CD4-positive, alpha-beta memory T cell (primary cell): ENCODE results near the gene CNOT1. TPM values are rescaled to one million over a fixed set of nuclear protein-coding genes. Genes with fewer than 3 reads are reported as not detected.

ENCODE experiments used
- CTCF ChIA-PET: fragments of 350-600 bp; sonication (Branson Sonifier 250); formaldehyde crosslinking; loops from one replicate; lab custom pipeline; 2021; ENCODE audit warnings: inconsistent platforms; ENCODE audit not compliant: partially characterized antibody; lab: Charles Lee
- POLR2A ChIA-PET: fragments of 350-600 bp; sonication (Branson Sonifier 250); formaldehyde crosslinking; loops from one replicate; lab custom pipeline; 2021; ENCODE audit not compliant: partially characterized antibody; lab: Charles Lee
- DNase-seq, 5 donors: peaks; one replicate each; pipeline versions ENCODE4 v3.0.0 to v3.0.0-alpha.2; 2020 to 2022; ENCODE audit warnings: mixed read lengths in 1 of 5
- H3K27ac ChIP-seq: one replicate; pipeline ENCODE4 v1.7.0; 2013; ENCODE audit warnings: low read depth, low read length
- H3K27me3 ChIP-seq: 2 replicates; pipeline ENCODE4 v1.7.0; 2013; ENCODE audit warnings: mild to moderate bottlenecking, low read length, moderate library complexity; ENCODE audit not compliant: insufficient read depth
- H3K36me3 ChIP-seq: 2 replicates; pipeline ENCODE4 v1.7.0; 2013; ENCODE audit warnings: mild to moderate bottlenecking, low read length, moderate library complexity; ENCODE audit not compliant: insufficient read depth
- H3K4me1 ChIP-seq: 2 replicates; pipeline ENCODE4 v1.7.0; 2013; ENCODE audit warnings: mild to moderate bottlenecking, low read length, moderate library complexity; ENCODE audit not compliant: insufficient read depth
- H3K4me3 ChIP-seq, 2 donors: one replicate each; pipeline ENCODE4 v1.7.0; 2013; ENCODE audit warnings: low read length in 2 of 2, mild to moderate bottlenecking in 1 of 2
- H3K9me3 ChIP-seq, 2 donors: one replicate each; pipeline ENCODE4 v1.7.0; 2013; ENCODE audit warnings: low read length in 2 of 2, control low read depth in 1 of 2; ENCODE audit not compliant: control insufficient read depth in 1 of 2
- H3K27ac Mint-ChIP-seq, 7 donors: one replicate each; pipeline ENCODE4 v1.8.0; 2020 to 2021; ENCODE audit warnings: mixed read lengths in 7 of 7, mild to moderate bottlenecking in 6 of 7, inconsistent platforms in 3 of 7, moderate library complexity in 3 of 7
- H3K27me3 Mint-ChIP-seq, 2 donors: one replicate each; pipeline ENCODE4 v1.8.0; 2020 to 2021; ENCODE audit warnings: mixed read lengths in 2 of 2
- H3K36me3 Mint-ChIP-seq, 2 donors: one replicate each; pipeline ENCODE4 v1.8.0; 2020 to 2021; ENCODE audit warnings: mixed read lengths in 2 of 2, inconsistent platforms in 1 of 2, mild to moderate bottlenecking in 1 of 2
- H3K4me1 Mint-ChIP-seq, 4 donors: one replicate each; pipeline ENCODE4 v1.8.0; 2020 to 2021; ENCODE audit warnings: mixed read lengths in 4 of 4, mild to moderate bottlenecking in 1 of 4
- H3K4me3 Mint-ChIP-seq, 8 donors: one replicate each; pipeline ENCODE4 v1.8.0; 2020 to 2021; ENCODE audit warnings: mixed read lengths in 8 of 8, mild to moderate bottlenecking in 7 of 8, moderate library complexity in 6 of 8, inconsistent platforms in 3 of 8
- H3K9me3 Mint-ChIP-seq, 8 donors: one replicate each; pipeline ENCODE4 v1.8.0; 2020 to 2021; ENCODE audit warnings: mixed read lengths in 8 of 8, mild to moderate bottlenecking in 5 of 8, inconsistent platforms in 3 of 8, moderate library complexity in 1 of 8
- intact Hi-C: fragments of 100-400 bp; cut with micrococcal nuclease; formaldehyde crosslinking; loops from one replicate; pipeline ENCODE4 v1.15.1; 2023
- polyA plus RNA-seq, 2 donors: library from polyadenylated mRNA; unstranded; fragments of 300-500 nt; fragmentation: Illumina TruSeq; gene quantifications; one replicate each; pipeline ENCODE4 v1.2.3, GENCODE V29; 2021
- total RNA-seq, 2 experiments: library from RNA; stranded (reverse); gene quantifications; one replicate each; pipeline ENCODE4 v1.2.3, GENCODE V29; 2021

CNOT1 gene
- total and polyA plus RNA-seq, 4 experiments from 2014 or later = 74.9 to 262 (median 179) TPM

GRCh38 chr16:58608601-58609136 lies 21.0 kb downstream of the CNOT1 start:
- Mint-ChIP-seq H3K9me3 (peaks cover 0 to 2% (median 0%) of the 10 kb centered on the region in 8 donors), H3K27me3 (no peaks in the 10 kb centered on the region), H3K36me3 (peaks cover 21 to 30% of the 10 kb centered on the region in 2 donors), H3K4me1 (peaks cover 29 to 53% (median 37%) of the 10 kb centered on the region in 4 donors), H3K4me3 (peak overlapping the region in 1 of 8 donors; percentile 58), H3K27ac (peak overlapping the region in 2 of 7 donors; percentile 59 to 64)
- Histone ChIP-seq H3K4me1 (peaks cover 24% of the 10 kb centered on the region), H3K4me3 (no peak overlapping the region), H3K36me3 (peaks cover 7% of the 10 kb centered on the region), H3K9me3 (no peaks in the 10 kb centered on the region), H3K27me3 (no peaks in the 10 kb centered on the region), H3K27ac (no peak overlapping the region)
- POLR2A ChIA-PET = no interaction called here
- CTCF ChIA-PET = no interaction called here
- DNase-seq = no peak
- intact Hi-C loops = no loop called here

- Histone ChIP-seq H3K9me3 (no peaks in the 10 kb centered on the region), H3K36me3 (peaks cover 8% of the 10 kb centered on the region), H3K4me1 (peaks cover 46% of the 10 kb centered on the region), H3K4me3 (no peak overlapping the region), H3K27ac (no peak overlapping the region), H3K27me3 (no peaks in the 10 kb centered on the region)
- intact Hi-C loops = no loop called here
- Mint-ChIP-seq H3K4me3 (no peak overlapping the region), H3K4me1 (peaks cover 34 to 59% (median 44%) of the 10 kb centered on the region in 4 donors), H3K9me3 (peaks cover 0 to 2% (median 0%) of the 10 kb centered on the region in 8 donors), H3K27me3 (no peaks in the 10 kb centered on the region), H3K27ac (peak overlapping the region in 2 of 7 donors; percentile 15 to 60), H3K36me3 (peaks cover 17 to 32% of the 10 kb centered on the region in 2 donors)
- ChIA-PET CTCF (no interaction called here), POLR2A (no interaction called here)
- no peak for DNase-seq
These were observed 24.1 kb downstream of the CNOT1 start for GRCh38 chr16:58605562-58605961.

- POLR2A ChIA-PET = no interaction called here
- Mint-ChIP-seq H3K4me3 (no peak overlapping the region), H3K9me3 (no peaks in the 10 kb centered on the region), H3K4me1 (peaks cover under 1 to 23% (median 14%) of the 10 kb centered on the region in 4 donors), H3K27me3 (no peaks in the 10 kb centered on the region), H3K27ac (peak overlapping the region in 3 of 7 donors; percentile 7 to 67 (median 29)), H3K36me3 (peaks cover 50 to 77% of the 10 kb centered on the region in 2 donors)
- CTCF ChIA-PET = no interaction called here
- no peaks in the 10 kb centered on the region for H3K4me1 ChIP-seq
- no peak for DNase-seq
- H3K27ac ChIP-seq = no peak overlapping the region
- H3K36me3 ChIP-seq = peaks cover 56% of the 10 kb centered on the region
- H3K9me3 ChIP-seq = no peaks in the 10 kb centered on the region
- no peaks in the 10 kb centered on the region for H3K27me3 ChIP-seq
- no peak overlapping the region for H3K4me3 ChIP-seq
- intact Hi-C loops = no loop called here
These were observed 38.5 kb downstream of the CNOT1 start for GRCh38 chr16:58591083-58591482.

- Mint-ChIP-seq H3K9me3 (no peaks in the 10 kb centered on the region), H3K4me3 (no peak overlapping the region), H3K27ac (peak overlapping the region in 4 of 7 donors; percentile 33 to 75 (median 55)), H3K4me1 (peaks cover 0 to 22% (median 12%) of the 10 kb centered on the region in 4 donors), H3K36me3 (peaks cover 56 to 83% of the 10 kb centered on the region in 2 donors), H3K27me3 (no peaks in the 10 kb centered on the region)
- ChIA-PET POLR2A (no interaction called here), CTCF (no interaction called here)
- no peak overlapping the region for H3K27ac ChIP-seq
- H3K4me3 ChIP-seq = no peak overlapping the region
- H3K36me3 ChIP-seq = peaks cover 65% of the 10 kb centered on the region
- no peaks in the 10 kb centered on the region for H3K9me3 ChIP-seq
- intact Hi-C loops = loop anchor here (5.0 kb wide), 1 partner anchor 38 kb away; the partner anchor contains the start of gene CNOT1
- DNase-seq = no peak
- no peaks in the 10 kb centered on the region for H3K4me1 ChIP-seq
- no peaks in the 10 kb centered on the region for H3K27me3 ChIP-seq
These were observed 40.2 kb downstream of the CNOT1 start for GRCh38 chr16:58589326-58589905.

- ChIA-PET CTCF (no interaction called here), POLR2A (no interaction called here)
- H3K4me1 ChIP-seq = no peaks in the 10 kb centered on the region
- Mint-ChIP-seq H3K36me3 (peaks cover 58 to 80% of the 10 kb centered on the region in 2 donors), H3K9me3 (no peaks in the 10 kb centered on the region), H3K4me1 (peaks cover 0 to 19% (median 11%) of the 10 kb centered on the region in 4 donors), H3K4me3 (no peak overlapping the region), H3K27ac (peak overlapping the region in 4 of 7 donors; percentile 4 to 81 (median 38)), H3K27me3 (no peaks in the 10 kb centered on the region)
- H3K27ac ChIP-seq = no peak overlapping the region
- no peak overlapping the region for H3K4me3 ChIP-seq
- no peak for DNase-seq
- no peaks in the 10 kb centered on the region for H3K9me3 ChIP-seq
- intact Hi-C loops = loop anchor here (5.0 kb wide), 1 partner anchor 39 kb away; the partner anchor contains the start of gene CNOT1
- no peaks in the 10 kb centered on the region for H3K27me3 ChIP-seq
- H3K36me3 ChIP-seq = peaks cover 64% of the 10 kb centered on the region
These were observed 41.2 kb downstream of the CNOT1 start for GRCh38 chr16:58588406-58588805.

GRCh38 chr16:58586340-58587030 lies 43.1 kb downstream of the CNOT1 start:
- peak overlapping the region in 2 of 7 donors; percentile 6 to 68 for H3K27ac Mint-ChIP-seq
- intact Hi-C loops = loop anchor here (5.0 kb wide), 1 partner anchor 41 kb away; the partner anchor contains the start of gene CNOT1
- peaks cover 76% of the 10 kb centered on the region for H3K36me3 ChIP-seq

More at GRCh38 chr16:58586340-58587030, 43.1 kb downstream of the CNOT1 start:
- Histone ChIP-seq H3K4me1 (no peaks in the 10 kb centered on the region), H3K4me3 (no peak overlapping the region), H3K9me3 (no peaks in the 10 kb centered on the region), H3K27me3 (no peaks in the 10 kb centered on the region), H3K27ac (no peak overlapping the region)
- Mint-ChIP-seq H3K4me1 (peaks cover 0 to 13% (median 7%) of the 10 kb centered on the region in 4 donors), H3K9me3 (no peaks in the 10 kb centered on the region), H3K27me3 (no peaks in the 10 kb centered on the region), H3K4me3 (no peak overlapping the region), H3K36me3 (peaks cover 59 to 77% of the 10 kb centered on the region in 2 donors)
- ChIA-PET POLR2A (no interaction called here), CTCF (no interaction called here)
- DNase-seq = no peak
